Neural crest cell (in vitro differentiated cells): ENCODE data around the gene UCHL1. TPM values are rescaled to one million over a fixed set of nuclear protein-coding genes. Genes with fewer than 3 reads are reported as not detected.
"Not testable (repeated sequence)": the region's sequence is repeated elsewhere in the genome, so short reads cannot be mapped to it uniquely, and the experiment has no call there.

ENCODE experiments used
- DNase-seq: peaks from one replicate; pipeline ENCODE4 v3.0.0; 2021; ENCODE audit warnings: low read depth, mixed read lengths, low spot score
- H3K27ac Mint-ChIP-seq: one replicate; pipeline ENCODE4 v1.8.0; 2021; ENCODE audit warnings: mild to moderate bottlenecking, mixed read lengths; ENCODE audit not compliant: unreplicated experiment
- H3K27me3 Mint-ChIP-seq: 2 replicates; pipeline ENCODE4 v1.8.0; 2021; ENCODE audit warnings: low read depth, mild to moderate bottlenecking, mixed read lengths
- H3K36me3 Mint-ChIP-seq: 2 replicates; pipeline ENCODE4 v1.8.0; 2021; ENCODE audit warnings: low read depth, mild to moderate bottlenecking, mixed read lengths
- H3K4me1 Mint-ChIP-seq: 2 replicates; pipeline ENCODE4 v1.8.0; 2021; ENCODE audit warnings: mixed read lengths
- H3K4me3 Mint-ChIP-seq: one replicate; pipeline ENCODE4 v1.8.0; 2021; ENCODE audit warnings: mild to moderate bottlenecking, mixed read lengths
- H3K9me3 Mint-ChIP-seq: 2 replicates; pipeline ENCODE4 v1.8.0; 2021; ENCODE audit warnings: mixed read lengths
- total RNA-seq: library from RNA; stranded (reverse); gene quantifications from 2 replicates; pipeline ENCODE4 v1.2.1, GENCODE V29; 2021
- TF ChIP-seq, protein P1 (sequence below): fragments of 200-600 bp; sonication (generic); conservative IDR thresholded peaks from 2 replicates; pipeline ENCODE4 v1.5.0; 2021; ENCODE audit warnings: antibody characterized with exemption, mild to moderate bottlenecking

UCHL1 gene
- total RNA-seq, 1 donor from 2014 or later, result 285 TPM

DNA sequence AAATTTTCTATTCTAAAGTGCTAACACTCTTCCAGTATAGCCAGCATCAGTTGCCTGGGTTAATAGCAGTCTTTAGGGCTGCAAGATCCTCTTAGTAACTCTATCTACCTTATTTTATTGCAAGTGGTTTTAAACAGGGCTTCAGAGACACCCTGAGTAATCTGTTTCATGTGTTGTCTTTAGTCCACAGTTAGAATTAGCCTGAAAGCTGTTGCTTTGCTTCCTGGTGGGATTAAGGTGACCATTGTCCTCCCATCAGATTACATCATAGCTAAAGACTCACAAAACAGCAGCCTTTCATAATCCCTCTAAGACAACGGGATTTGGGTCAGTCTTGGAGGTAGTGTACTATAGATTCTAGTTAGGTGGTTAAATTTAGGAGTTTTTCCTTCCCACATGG lies 7.5 kb downstream of the UCHL1 start:
- Mint-ChIP-seq H3K36me3 (peaks cover 32% of the 10 kb centered on the region), H3K9me3 (no peaks in the 10 kb centered on the region), H3K27ac (no peak overlapping the region), H3K4me1 (peaks cover 7% of the 10 kb centered on the region), H3K27me3 (no peaks in the 10 kb centered on the region), H3K4me3 (no peak overlapping the region)
- TF ChIP-seq, protein P1, sequence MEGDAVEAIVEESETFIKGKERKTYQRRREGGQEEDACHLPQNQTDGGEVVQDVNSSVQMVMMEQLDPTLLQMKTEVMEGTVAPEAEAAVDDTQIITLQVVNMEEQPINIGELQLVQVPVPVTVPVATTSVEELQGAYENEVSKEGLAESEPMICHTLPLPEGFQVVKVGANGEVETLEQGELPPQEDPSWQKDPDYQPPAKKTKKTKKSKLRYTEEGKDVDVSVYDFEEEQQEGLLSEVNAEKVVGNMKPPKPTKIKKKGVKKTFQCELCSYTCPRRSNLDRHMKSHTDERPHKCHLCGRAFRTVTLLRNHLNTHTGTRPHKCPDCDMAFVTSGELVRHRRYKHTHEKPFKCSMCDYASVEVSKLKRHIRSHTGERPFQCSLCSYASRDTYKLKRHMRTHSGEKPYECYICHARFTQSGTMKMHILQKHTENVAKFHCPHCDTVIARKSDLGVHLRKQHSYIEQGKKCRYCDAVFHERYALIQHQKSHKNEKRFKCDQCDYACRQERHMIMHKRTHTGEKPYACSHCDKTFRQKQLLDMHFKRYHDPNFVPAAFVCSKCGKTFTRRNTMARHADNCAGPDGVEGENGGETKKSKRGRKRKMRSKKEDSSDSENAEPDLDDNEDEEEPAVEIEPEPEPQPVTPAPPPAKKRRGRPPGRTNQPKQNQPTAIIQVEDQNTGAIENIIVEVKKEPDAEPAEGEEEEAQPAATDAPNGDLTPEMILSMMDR, result no peak
- no peak for DNase-seq

DNA sequence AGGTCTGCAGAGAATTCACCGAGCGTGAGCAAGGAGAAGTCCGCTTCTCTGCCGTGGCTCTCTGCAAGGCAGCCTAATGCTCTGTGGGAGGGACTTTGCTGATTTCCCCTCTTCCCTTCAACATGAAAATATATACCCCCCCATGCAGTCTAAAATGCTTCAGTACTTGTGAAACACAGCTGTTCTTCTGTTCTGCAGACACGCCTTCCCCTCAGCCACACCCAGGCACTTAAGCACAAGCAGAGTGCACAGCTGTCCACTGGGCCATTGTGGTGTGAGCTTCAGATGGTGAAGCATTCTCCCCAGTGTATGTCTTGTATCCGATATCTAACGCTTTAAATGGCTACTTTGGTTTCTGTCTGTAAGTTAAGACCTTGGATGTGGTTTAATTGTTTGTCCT lies 11.3 kb downstream of the UCHL1 start:
- TF ChIP-seq, protein P1, result no peak
- Mint-ChIP-seq H3K27ac (peak overlapping the region; percentile 66), H3K27me3 (no peaks in the 10 kb centered on the region), H3K4me3 (no peak overlapping the region), H3K4me1 (no peaks in the 10 kb centered on the region), H3K9me3 (no peaks in the 10 kb centered on the region), H3K36me3 (peaks cover 34% of the 10 kb centered on the region)
- no peak for DNase-seq

- TF ChIP-seq, protein P1, result no peak
- Mint-ChIP-seq H3K27me3 (no peaks in the 10 kb centered on the region), H3K27ac (no peak overlapping the region), H3K4me1 (no peaks in the 10 kb centered on the region), H3K36me3 (peaks cover 27% of the 10 kb centered on the region), H3K4me3 (no peak overlapping the region), H3K9me3 (no peaks in the 10 kb centered on the region)
- no peak for DNase-seq
Observed at GRCh38 chr4:41268721-41269517, 12.2 kb downstream of the UCHL1 start.

GRCh38 chr4:41269682-41270081 lies 13.0 kb downstream of the UCHL1 start:
- no peaks in the 10 kb centered on the region for H3K4me1 Mint-ChIP-seq
- no peaks in the 10 kb centered on the region for H3K27me3 Mint-ChIP-seq
- H3K27ac Mint-ChIP-seq, result no peak overlapping the region

DNA sequence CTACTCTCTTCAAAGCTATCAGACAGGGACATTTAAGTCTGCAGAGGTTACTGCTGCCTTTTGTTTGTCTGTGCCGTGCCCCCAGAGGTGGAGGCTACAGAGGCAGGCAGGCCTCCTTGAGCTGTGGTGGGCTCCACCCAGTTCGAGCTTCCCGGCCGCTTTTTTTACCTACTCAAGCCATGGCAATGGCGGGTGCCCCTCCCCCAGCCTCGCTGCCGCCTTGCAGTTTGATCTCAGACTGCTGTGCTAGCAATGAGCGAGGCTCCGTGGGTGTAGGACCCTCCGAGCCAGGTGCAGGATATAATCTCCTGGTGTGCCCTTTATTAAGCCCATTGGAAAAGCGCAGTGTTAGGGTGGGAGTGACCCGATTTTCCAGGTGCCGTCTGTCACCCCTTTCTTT lies 19.2 kb downstream of the UCHL1 start:
- not testable (repeated sequence) for H3K27me3 Mint-ChIP-seq, H3K4me1 Mint-ChIP-seq, H3K27ac Mint-ChIP-seq, DNase-seq, H3K4me3 Mint-ChIP-seq, H3K36me3 Mint-ChIP-seq, H3K9me3 Mint-ChIP-seq

More at GRCh38 chr4:41269682-41270081, 13.0 kb downstream of the UCHL1 start:
- TF ChIP-seq, protein P1, result no peak
- Mint-ChIP-seq H3K36me3 (peaks cover 27% of the 10 kb centered on the region), H3K4me3 (no peak overlapping the region), H3K9me3 (no peaks in the 10 kb centered on the region)
- DNase-seq, result no peak

GRCh38 chr4:41280010-41280409 lies 23.3 kb downstream of the UCHL1 start:
- H3K36me3 Mint-ChIP-seq, result no peaks in the 10 kb centered on the region
- peaks cover 5% of the 10 kb centered on the region for H3K4me1 Mint-ChIP-seq
- H3K9me3 Mint-ChIP-seq, result peaks cover 6% of the 10 kb centered on the region
- DNase-seq, result no peak
- H3K4me3 Mint-ChIP-seq, result no peak overlapping the region
- no peak overlapping the region for H3K27ac Mint-ChIP-seq
- no peaks in the 10 kb centered on the region for H3K27me3 Mint-ChIP-seq
- TF ChIP-seq, protein P1, result no peak
